Activated naive CD4-positive, alpha-beta T cell treated with anti-CD3 and anti-CD28 coated beads for 36 hours (primary cell): ENCODE measurements around the gene BTNL2. TPM values are rescaled to one million over a fixed set of nuclear protein-coding genes. Genes with fewer than 3 reads are reported as not detected.
"Not testable (repeated sequence)": the region's sequence is repeated elsewhere in the genome, so short reads cannot be mapped to it uniquely, and the experiment has no call there.

ENCODE experiments used
- CTCF ChIA-PET: fragments of 350-600 bp; sonication (Branson Sonifier 250); formaldehyde crosslinking; loops from one replicate; lab custom pipeline; 2021; ENCODE audit warnings: antibody characterized with exemption; lab: Charles Lee
- DNase-seq: peaks from one replicate; pipeline ENCODE4 v3.0.0-alpha.2; 2020
- H3K27ac Mint-ChIP-seq: one replicate; pipeline ENCODE4 v1.8.0; 2021; ENCODE audit warnings: mild to moderate bottlenecking, mixed read lengths
- H3K27me3 Mint-ChIP-seq: one replicate; pipeline ENCODE4 v1.8.0; 2021; ENCODE audit warnings: low read depth, mixed read lengths
- H3K36me3 Mint-ChIP-seq: one replicate; pipeline ENCODE4 v1.8.0; 2021; ENCODE audit warnings: low read depth, mixed read lengths
- H3K4me1 Mint-ChIP-seq: one replicate; pipeline ENCODE4 v1.8.0; 2021; ENCODE audit warnings: low read depth, mixed read lengths
- H3K4me3 Mint-ChIP-seq: one replicate; pipeline ENCODE4 v1.8.0; 2021; ENCODE audit warnings: mild to moderate bottlenecking, moderate library complexity, mixed read lengths
- H3K9me3 Mint-ChIP-seq: one replicate; pipeline ENCODE4 v1.8.0; 2021; ENCODE audit warnings: mixed read lengths
- intact Hi-C: fragments of 100-400 bp; cut with micrococcal nuclease; formaldehyde crosslinking; loops from one replicate; pipeline ENCODE4 v1.15.1; 2023
- total RNA-seq, 2 experiments: library from RNA; stranded (reverse); gene quantifications; one replicate each; pipeline ENCODE4 v1.2.3, GENCODE V29; 2021

Gene BTNL2
- total RNA-seq, 2 experiments from 2014 or later: not detected

- intact Hi-C loops: loop anchor here (2.0 to 5.0 kb wide), 2 partner anchors 19 to 363 kb away; no protein-coding TSS in a partner anchor
- not testable (repeated sequence) for H3K27ac Mint-ChIP-seq, H3K36me3 Mint-ChIP-seq, DNase-seq, H3K4me3 Mint-ChIP-seq, H3K27me3 Mint-ChIP-seq, H3K4me1 Mint-ChIP-seq, H3K9me3 Mint-ChIP-seq
- CTCF ChIA-PET: interaction anchor here (1.7 to 2.3 kb wide), 2 partner anchors 19 to 267 kb away, joined by 4 to 6 read pairs; no protein-coding TSS in a partner anchor
Observed at GRCh38 chr6:32433950-32434349, 27.0 kb upstream of the BTNL2 start.

DNA sequence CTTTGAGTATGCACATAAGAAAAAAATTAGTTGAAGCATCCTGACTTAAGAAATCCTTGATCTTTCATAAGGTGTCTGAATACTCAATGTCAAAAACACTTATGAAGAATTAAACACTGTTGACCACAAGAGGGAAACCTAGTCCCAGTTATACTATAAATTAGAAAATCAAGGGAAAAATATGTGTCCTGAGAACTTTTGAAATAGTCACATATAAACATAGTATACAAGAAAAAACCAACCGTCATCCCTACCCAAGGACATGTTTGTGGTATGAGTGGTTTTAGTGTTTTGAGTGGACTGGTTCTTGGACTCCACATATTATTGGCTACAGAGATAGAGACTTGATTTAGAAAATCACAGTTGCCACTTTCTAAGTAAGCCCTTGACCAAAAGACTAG, 25.1 kb upstream of the BTNL2 start:
- H3K36me3 Mint-ChIP-seq: no peaks in the 10 kb centered on the region
- H3K4me3 Mint-ChIP-seq: no peak overlapping the region
- no peak overlapping the region for H3K27ac Mint-ChIP-seq
- peaks cover 2% of the 10 kb centered on the region for H3K27me3 Mint-ChIP-seq
- intact Hi-C loops: loop anchor here (1.0 to 5.0 kb wide), 6 partner anchors 17 to 436 kb away; no protein-coding TSS in a partner anchor
- CTCF ChIA-PET: interaction anchor here (0.6 to 2.3 kb wide), 15 partner anchors 13 to 436 kb away, joined by 3 to 7 read pairs (median 4); no protein-coding TSS in a partner anchor
- H3K9me3 Mint-ChIP-seq: no peaks in the 10 kb centered on the region
- no peaks in the 10 kb centered on the region for H3K4me1 Mint-ChIP-seq
- no peak for DNase-seq

GRCh38 chr6:32431142-32431541, 24.2 kb upstream of the BTNL2 start:
- H3K4me3 Mint-ChIP-seq: no peak overlapping the region

GRCh38 chr6:32430179-32430578, 23.2 kb upstream of the BTNL2 start:
- Mint-ChIP-seq H3K4me1 (no peaks in the 10 kb centered on the region), H3K27me3 (peaks cover 2% of the 10 kb centered on the region), H3K36me3 (no peaks in the 10 kb centered on the region), H3K9me3 (no peaks in the 10 kb centered on the region), H3K4me3 (no peak overlapping the region), H3K27ac (no peak overlapping the region)
- intact Hi-C loops: loop anchor here (5.0 kb wide), 1 partner anchor 367 kb away; no protein-coding TSS in a partner anchor
- no peak for DNase-seq
- CTCF ChIA-PET: interaction anchor here (1.6 kb wide), 1 partner anchor 17 kb away, joined by 3 read pairs; no protein-coding TSS in a partner anchor

More at GRCh38 chr6:32431142-32431541, 24.2 kb upstream of the BTNL2 start:
- no peaks in the 10 kb centered on the region for H3K9me3 Mint-ChIP-seq
- H3K27ac Mint-ChIP-seq: no peak overlapping the region
- intact Hi-C loops: loop anchor here (5.0 kb wide), 1 partner anchor 366 kb away; no protein-coding TSS in a partner anchor
- H3K36me3 Mint-ChIP-seq: no peaks in the 10 kb centered on the region
- H3K4me1 Mint-ChIP-seq: no peaks in the 10 kb centered on the region
- no peak for DNase-seq
- H3K27me3 Mint-ChIP-seq: peaks cover 2% of the 10 kb centered on the region
- CTCF ChIA-PET: interaction anchor here (0.7 to 2.1 kb wide), 5 partner anchors 12 to 437 kb away, joined by 3 to 6 read pairs (median 5); no protein-coding TSS in a partner anchor

DNA sequence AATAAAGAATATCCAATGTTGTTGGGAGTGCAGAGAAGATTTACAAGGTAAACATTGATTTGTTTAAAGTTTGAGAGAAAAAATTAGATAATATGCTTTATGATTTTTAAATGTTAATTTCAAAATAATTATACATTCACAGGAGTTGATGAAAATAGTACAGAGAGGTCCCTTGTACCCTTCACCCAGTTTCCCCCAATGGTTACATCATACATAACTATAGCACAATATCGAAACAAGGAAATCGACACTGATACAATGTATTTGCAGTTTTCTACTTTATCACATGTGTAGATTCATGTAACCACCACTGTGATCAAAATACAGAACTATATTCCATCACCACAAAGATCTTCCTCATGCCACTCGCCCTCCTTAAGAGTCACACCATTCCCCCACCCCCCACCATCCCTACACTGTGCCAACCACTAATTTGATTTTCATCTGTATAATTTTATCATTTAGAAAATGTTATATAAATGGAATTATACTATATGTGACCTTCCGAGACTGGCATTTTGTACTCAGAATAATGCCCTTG, 21.0 kb upstream of the BTNL2 start:
- H3K36me3 Mint-ChIP-seq: no peaks in the 10 kb centered on the region
- peaks cover 2% of the 10 kb centered on the region for H3K27me3 Mint-ChIP-seq
- DNase-seq: no peak
- intact Hi-C loops: no loop called here
- H3K4me3 Mint-ChIP-seq: no peak overlapping the region
- no peak overlapping the region for H3K27ac Mint-ChIP-seq
- CTCF ChIA-PET: no interaction called here
- H3K9me3 Mint-ChIP-seq: no peaks in the 10 kb centered on the region
- no peaks in the 10 kb centered on the region for H3K4me1 Mint-ChIP-seq

DNA sequence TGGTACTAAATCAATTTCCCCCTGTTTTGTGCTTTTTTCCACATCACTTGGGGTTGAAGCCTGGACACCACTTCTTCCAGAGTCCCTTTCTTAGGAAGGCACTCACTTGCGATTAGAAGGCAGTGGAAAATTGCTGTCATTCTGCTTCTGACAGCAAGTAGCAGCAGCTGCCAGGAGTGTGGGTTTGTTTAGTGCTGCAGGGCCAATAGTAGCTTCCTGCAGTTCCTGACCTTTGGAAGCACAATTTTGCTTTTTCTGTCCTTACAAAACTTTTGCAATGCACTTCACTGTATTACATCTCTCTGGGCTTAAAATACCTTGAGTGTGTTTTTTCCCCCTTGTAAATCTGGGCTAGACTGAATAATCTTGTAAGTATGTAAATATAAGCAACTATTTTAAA, 20.2 kb upstream of the BTNL2 start:
- Mint-ChIP-seq H3K36me3 (no peaks in the 10 kb centered on the region), H3K27me3 (peaks cover 2% of the 10 kb centered on the region), H3K4me3 (no peak overlapping the region), H3K4me1 (no peaks in the 10 kb centered on the region), H3K9me3 (no peaks in the 10 kb centered on the region), H3K27ac (no peak overlapping the region)
- CTCF ChIA-PET: no interaction called here
- intact Hi-C loops: no loop called here
- no peak for DNase-seq

GRCh38 chr6:32426338-32426737, 19.4 kb upstream of the BTNL2 start:
- no peaks in the 10 kb centered on the region for H3K4me1 Mint-ChIP-seq
- no peaks in the 10 kb centered on the region for H3K36me3 Mint-ChIP-seq
- DNase-seq: no peak
- H3K9me3 Mint-ChIP-seq: no peaks in the 10 kb centered on the region
- no peak overlapping the region for H3K27ac Mint-ChIP-seq
- intact Hi-C loops: no loop called here
- CTCF ChIA-PET: interaction anchor here (1.4 kb wide), 1 partner anchor 274 kb away, joined by 3 read pairs; no protein-coding TSS in a partner anchor
- H3K27me3 Mint-ChIP-seq: peaks cover 2% of the 10 kb centered on the region
- H3K4me3 Mint-ChIP-seq: no peak overlapping the region

GRCh38 chr6:32424589-32425300, 17.8 kb upstream of the BTNL2 start:
- H3K36me3 Mint-ChIP-seq: no peaks in the 10 kb centered on the region
- no peaks in the 10 kb centered on the region for H3K9me3 Mint-ChIP-seq
- CTCF ChIA-PET: interaction anchor here (0.9 to 2.2 kb wide), 6 partner anchors 11 to 362 kb away, joined by 3 to 8 read pairs (median 4); no protein-coding TSS in a partner anchor
- intact Hi-C loops: no loop called here
- peaks cover 4% of the 10 kb centered on the region for H3K27me3 Mint-ChIP-seq
- H3K4me3 Mint-ChIP-seq: no peak overlapping the region
- no peak overlapping the region for H3K27ac Mint-ChIP-seq
- DNase-seq: no peak
- H3K4me1 Mint-ChIP-seq: peaks cover 1% of the 10 kb centered on the region

- peaks cover 7% of the 10 kb centered on the region for H3K4me1 Mint-ChIP-seq
- intact Hi-C loops: no loop called here
- H3K9me3 Mint-ChIP-seq: no peaks in the 10 kb centered on the region
- no peak for DNase-seq
- H3K36me3 Mint-ChIP-seq: no peaks in the 10 kb centered on the region
- H3K4me3 Mint-ChIP-seq: no peak overlapping the region
- H3K27me3 Mint-ChIP-seq: peaks cover 36% of the 10 kb centered on the region
- CTCF ChIA-PET: interaction anchor here (0.7 to 3.9 kb wide), 7 partner anchors 72 to 383 kb away, joined by 3 to 26 read pairs (median 3); no protein-coding TSS in a partner anchor
- H3K27ac Mint-ChIP-seq: no peak overlapping the region
Observed at GRCh38 chr6:32416036-32416435, 9.1 kb upstream of the BTNL2 start.

- intact Hi-C loops: loop anchor here (1.0 to 2.0 kb wide), 2 partner anchors 17 to 277 kb away; no protein-coding TSS in a partner anchor
- peaks cover 7% of the 10 kb centered on the region for H3K4me1 Mint-ChIP-seq
- peak; percentile 90 for DNase-seq
- H3K4me3 Mint-ChIP-seq: no peak overlapping the region
- no peaks in the 10 kb centered on the region for H3K9me3 Mint-ChIP-seq
- no peak overlapping the region for H3K27ac Mint-ChIP-seq
- H3K36me3 Mint-ChIP-seq: no peaks in the 10 kb centered on the region
- peaks cover 34% of the 10 kb centered on the region for H3K27me3 Mint-ChIP-seq
- CTCF ChIA-PET: interaction anchor here (1.0 to 4.4 kb wide), 10 partner anchors 12 to 384 kb away, joined by 3 to 48 read pairs (median 8); no protein-coding TSS in a partner anchor
Observed at GRCh38 chr6:32415521-32416019, 8.6 kb upstream of the BTNL2 start.

GRCh38 chr6:32413427-32414047, 6.6 kb upstream of the BTNL2 start:
- Mint-ChIP-seq H3K27ac (no peak overlapping the region), H3K36me3 (no peaks in the 10 kb centered on the region), H3K9me3 (no peaks in the 10 kb centered on the region), H3K4me3 (no peak overlapping the region), H3K27me3 (peaks cover 29% of the 10 kb centered on the region), H3K4me1 (peaks cover 2% of the 10 kb centered on the region)
- DNase-seq: peak; percentile 92
- CTCF ChIA-PET: interaction anchor here (0.6 to 4.4 kb wide), 31 partner anchors 10 to 455 kb away, joined by 3 to 48 read pairs (median 4); partner anchors contain the start of gene TAP2
- intact Hi-C loops: loop anchor here (1.0 to 2.0 kb wide), 6 partner anchors 19 to 455 kb away; no protein-coding TSS in a partner anchor
